Measurements from ENCODE around the gene SH3BP1. TPM values are rescaled to one million over a fixed set of nuclear protein-coding genes. Genes with fewer than 3 reads are reported as not detected.
A peak's percentile ranks its signal among the peaks of the same experiment; 100 is the strongest.

Gene SH3BP1
- total and polyA plus RNA-seq, 2 of the 13 experiments (the other 11 are each of a cell fraction or from before 2014, with no cell fraction given), result 8.4 to 18.5 TPM

GRCh38 chr22:37681556-37682049 is 42.1 kb downstream of the SH3BP1 start (continued):
- peak; percentile 26; the same call in 1 of the 2 replicates for TF ChIP-seq SALL1 (CRISPR knock-in tag; IDR thresholded peaks at IDR 0.05)
- no peak for TF ChIP-seq ZNF12 (CRISPR knock-in tag; IDR thresholded peaks at IDR 0.05)
- TF ChIP-seq ZNF446 (CRISPR knock-in tag; IDR thresholded peaks at IDR 0.05), result no peak
- 0 out of 2 replicates have a peak, but pooled peaks have one; percentile 21 for TF ChIP-seq TFDP1 (CRISPR knock-in tag; IDR thresholded peaks at IDR 0.05; ENCODE audit: borderline replicate concordance)
- 0 out of 2 replicates have a peak, but pooled peaks have one; percentile 48 for TF ChIP-seq ATF2 (CRISPR knock-in tag; IDR thresholded peaks at IDR 0.05)
- TF ChIP-seq HMG20A (CRISPR knock-in tag; IDR thresholded peaks at IDR 0.05; ENCODE audit: borderline replicate concordance), result 0 out of 2 replicates have a peak, but pooled peaks have one; percentile 10
- no peak for TF ChIP-seq NR1H2 (CRISPR knock-in tag; IDR thresholded peaks at IDR 0.05; ENCODE audit: borderline replicate concordance, low read depth)
- TF ChIP-seq MED1 (CRISPR knock-in tag; IDR thresholded peaks at IDR 0.05), result 0 out of 2 replicates have a peak, but pooled peaks have one; percentile 20
- peak; percentile 34; the same call in 1 of the 2 replicates for TF ChIP-seq PHF21A (CRISPR knock-in tag; IDR thresholded peaks at IDR 0.05)
- no peak for TF ChIP-seq MLX (CRISPR knock-in tag; IDR thresholded peaks at IDR 0.05)
- TF ChIP-seq ZNF264 (CRISPR knock-in tag; IDR thresholded peaks at IDR 0.05), result no peak
- peak; percentile 72 for TF ChIP-seq XRCC5 (optimal IDR thresholded peaks at IDR 0.05; ENCODE audit: low read length)
- 0 out of 2 replicates have a peak, but pooled peaks have one; percentile 42 for TF ChIP-seq PATZ1 (CRISPR knock-in tag; IDR thresholded peaks at IDR 0.05)
- 0 out of 2 replicates have a peak, but pooled peaks have one; percentile 33 for TF ChIP-seq HDAC1 (CRISPR knock-in tag; IDR thresholded peaks at IDR 0.05)
- TF ChIP-seq HMGXB4 (CRISPR knock-in tag; IDR thresholded peaks at IDR 0.05; ENCODE audit: borderline replicate concordance in 1 of 2, low read depth in 1 of 2), result peak in 1 of 2 experiments; percentile 48; a peak in 1 of 4 replicates
- TF ChIP-seq, protein P1, sequence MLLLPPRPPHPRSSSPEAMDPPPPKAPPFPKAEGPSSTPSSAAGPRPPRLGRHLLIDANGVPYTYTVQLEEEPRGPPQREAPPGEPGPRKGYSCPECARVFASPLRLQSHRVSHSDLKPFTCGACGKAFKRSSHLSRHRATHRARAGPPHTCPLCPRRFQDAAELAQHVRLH (CRISPR knock-in tag; IDR thresholded peaks at IDR 0.05; ENCODE audit: borderline replicate concordance, low read depth), result peak; percentile 70; the same call in 1 of the 2 replicates
- TF ChIP-seq RXRA (CRISPR knock-in tag; IDR thresholded peaks at IDR 0.05), result peak; percentile 96
- peak; percentile 34 for TF ChIP-seq TEAD3 (CRISPR knock-in tag; optimal IDR thresholded peaks at IDR 0.05; ENCODE audit: borderline replicate concordance)
- no peak for TF ChIP-seq ZNF382 (CRISPR knock-in tag; IDR thresholded peaks at IDR 0.05; ENCODE audit: borderline replicate concordance)
- TF ChIP-seq ERF (CRISPR knock-in tag; IDR thresholded peaks at IDR 0.05), result peak; percentile 73; the same call in 1 of the 2 replicates
- TF ChIP-seq KLF16 (CRISPR knock-in tag; IDR thresholded peaks at IDR 0.05), result 0 out of 4 replicates have a peak, but pooled peaks of 1 of the 2 experiments have one; percentile 53
- TF ChIP-seq ZNF652 (CRISPR knock-in tag; IDR thresholded peaks at IDR 0.05; ENCODE audit: borderline replicate concordance, low read depth), result no peak
- 0 out of 2 replicates have a peak, but pooled peaks have one; percentile 24 for TF ChIP-seq MEIS1 (CRISPR knock-in tag; IDR thresholded peaks at IDR 0.05; ENCODE audit: borderline replicate concordance)

Data from HepG2 (cell line).